ENCODE measurements around the gene WDFY4.

- TF ChIP-seq CTCF (IDR thresholded peaks at IDR 0.05), result no peak
- no peak for TF ChIP-seq POLR2A (IDR thresholded peaks at IDR 0.05)
Observed at GRCh38 chr10:48910548-48910947, 225.9 kb downstream of the WDFY4 start.
